WTC11 (cell line): ENCODE results near the gene APOBEC2. TPM values are rescaled to one million over a fixed set of nuclear protein-coding genes. Genes with fewer than 3 reads are reported as not detected.

Experiments used
- ATAC-seq: fragments of 200-7000 bp; cut with Tn5 transposase; 2 replicates; pipeline ENCODE4 v1.10.0; 2021; ENCODE audit warnings: mild to moderate bottlenecking, moderate library complexity
- CTCF ChIA-PET: fragments of 300-600 bp; sonication (Branson Sonifier 250); formaldehyde crosslinking; loops from one replicate; lab custom pipeline; 2021; ENCODE audit warnings: antibody characterized with exemption; lab: Charles Lee
- POLR2A ChIA-PET: fragments of 350-600 bp; sonication (Branson Sonifier 250); formaldehyde crosslinking; loops from one replicate; lab custom pipeline; 2021; ENCODE audit warnings: antibody characterized with exemption; lab: Charles Lee
- DNase-seq: peaks from one replicate; pipeline ENCODE4 v3.0.0; 2021; ENCODE audit warnings: low spot score
- H3K27ac Mint-ChIP-seq: 2 replicates; pipeline ENCODE4 v1.8.0; 2021; ENCODE audit warnings: mixed read lengths
- H3K27me3 Mint-ChIP-seq: 2 replicates; pipeline ENCODE4 v1.8.0; 2021; ENCODE audit warnings: low read depth, mild to moderate bottlenecking, moderate library complexity, mixed read lengths
- H3K36me3 Mint-ChIP-seq: 2 replicates; pipeline ENCODE4 v1.8.0; 2021; ENCODE audit warnings: mixed read lengths
- H3K4me1 Mint-ChIP-seq: 2 replicates; pipeline ENCODE4 v1.8.0; 2022; ENCODE audit warnings: mixed read lengths
- H3K4me3 Mint-ChIP-seq: 2 replicates; pipeline ENCODE4 v1.8.0; 2021; ENCODE audit warnings: mild to moderate bottlenecking, moderate library complexity, mixed read lengths
- H3K9me3 Mint-ChIP-seq: 2 replicates; pipeline ENCODE4 v1.8.0; 2021; ENCODE audit warnings: mixed read lengths
- ELF4 ChIP-seq: sonication (generic); formaldehyde crosslinking; IDR thresholded peaks from 2 replicates; pipeline ENCODE4 v1.8.1; 2022; ENCODE audit warnings: low read depth, mild to moderate bottlenecking, moderate library complexity, missing genetic modification reagents
- ETV6 ChIP-seq: sonication (generic); formaldehyde crosslinking; IDR thresholded peaks from 2 replicates; pipeline ENCODE4 v1.8.1; 2022; ENCODE audit warnings: mild to moderate bottlenecking, missing genetic modification reagents
- KAT7 ChIP-seq: sonication (generic); formaldehyde crosslinking; IDR thresholded peaks from 2 replicates; pipeline ENCODE4 v1.8.1; 2023; ENCODE audit warnings: missing genetic modification reagents, mild to moderate bottlenecking, borderline replicate concordance
- NFATC4 ChIP-seq: fragments of 250-450 bp; sonication (Bioruptor Pico); IDR thresholded peaks from 2 replicates; pipeline ENCODE4 v1.9.0; 2021; ENCODE audit warnings: mild to moderate bottlenecking
- RORB ChIP-seq: fragments of 250-450 bp; sonication (Bioruptor Pico); IDR thresholded peaks from 2 replicates; pipeline ENCODE4 v1.9.0; 2021; ENCODE audit warnings: mild to moderate bottlenecking
- SOX15 ChIP-seq: fragments of 250-450 bp; sonication (Bioruptor Pico); IDR thresholded peaks from 2 replicates; pipeline ENCODE4 v1.9.0; 2021; ENCODE audit warnings: mild to moderate bottlenecking
- TP53 ChIP-seq: sonication (generic); formaldehyde crosslinking; IDR thresholded peaks from 2 replicates; pipeline ENCODE4 v1.8.1; 2023; ENCODE audit warnings: mild to moderate bottlenecking, missing genetic modification reagents
- ZBTB21 ChIP-seq: sonication (generic); formaldehyde crosslinking; IDR thresholded peaks from 2 replicates; pipeline ENCODE4 v1.8.1; 2023; ENCODE audit warnings: mild to moderate bottlenecking, missing genetic modification reagents, borderline replicate concordance
- ZNF317 ChIP-seq: sonication (generic); formaldehyde crosslinking; IDR thresholded peaks from 2 replicates; pipeline ENCODE4 v1.8.1; 2023; ENCODE audit warnings: low read depth, mild to moderate bottlenecking, moderate library complexity, missing genetic modification reagents, borderline replicate concordance
- ZNF423 ChIP-seq: fragments of 250-450 bp; sonication (Bioruptor Pico); IDR thresholded peaks from 2 replicates; pipeline ENCODE4 v2.1.2; 2022; ENCODE audit warnings: mild to moderate bottlenecking, moderate library complexity
- total RNA-seq: library from RNA; stranded (reverse); gene quantifications from 3 replicates; pipeline ENCODE4 v1.2.3, GENCODE V29; 2021
- TF ChIP-seq, protein P1 (sequence below): fragments of 250-450 bp; sonication (Bioruptor Pico); IDR thresholded peaks from 2 replicates; pipeline ENCODE4 v2.1.2; 2022; ENCODE audit warnings: mild to moderate bottlenecking, moderate library complexity
- TF ChIP-seq, protein P2 (sequence below): sonication (generic); formaldehyde crosslinking; IDR thresholded peaks from 2 replicates; pipeline ENCODE4 v1.8.0; 2022; ENCODE audit warnings: mild to moderate bottlenecking, missing genetic modification reagents
- TF ChIP-seq, protein P3 (sequence below): sonication (generic); formaldehyde crosslinking; IDR thresholded peaks from 2 replicates; pipeline ENCODE4 v1.8.1; 2023; ENCODE audit warnings: mild to moderate bottlenecking, missing genetic modification reagents
- TF ChIP-seq, protein P4 (sequence below): sonication (generic); formaldehyde crosslinking; IDR thresholded peaks from 2 replicates; pipeline ENCODE4 v1.8.1; 2023; ENCODE audit warnings: mild to moderate bottlenecking, missing genetic modification reagents, moderate library complexity
- TF ChIP-seq, protein P5 (sequence below): sonication (generic); formaldehyde crosslinking; conservative IDR thresholded peaks from 2 replicates; pipeline ENCODE4 v1.8.1; 2023; ENCODE audit warnings: mild to moderate bottlenecking, low read depth, missing genetic modification reagents, moderate library complexity

The APOBEC2 gene
- total RNA-seq, 1 experiment from 2014 or later = not detected

DNA sequence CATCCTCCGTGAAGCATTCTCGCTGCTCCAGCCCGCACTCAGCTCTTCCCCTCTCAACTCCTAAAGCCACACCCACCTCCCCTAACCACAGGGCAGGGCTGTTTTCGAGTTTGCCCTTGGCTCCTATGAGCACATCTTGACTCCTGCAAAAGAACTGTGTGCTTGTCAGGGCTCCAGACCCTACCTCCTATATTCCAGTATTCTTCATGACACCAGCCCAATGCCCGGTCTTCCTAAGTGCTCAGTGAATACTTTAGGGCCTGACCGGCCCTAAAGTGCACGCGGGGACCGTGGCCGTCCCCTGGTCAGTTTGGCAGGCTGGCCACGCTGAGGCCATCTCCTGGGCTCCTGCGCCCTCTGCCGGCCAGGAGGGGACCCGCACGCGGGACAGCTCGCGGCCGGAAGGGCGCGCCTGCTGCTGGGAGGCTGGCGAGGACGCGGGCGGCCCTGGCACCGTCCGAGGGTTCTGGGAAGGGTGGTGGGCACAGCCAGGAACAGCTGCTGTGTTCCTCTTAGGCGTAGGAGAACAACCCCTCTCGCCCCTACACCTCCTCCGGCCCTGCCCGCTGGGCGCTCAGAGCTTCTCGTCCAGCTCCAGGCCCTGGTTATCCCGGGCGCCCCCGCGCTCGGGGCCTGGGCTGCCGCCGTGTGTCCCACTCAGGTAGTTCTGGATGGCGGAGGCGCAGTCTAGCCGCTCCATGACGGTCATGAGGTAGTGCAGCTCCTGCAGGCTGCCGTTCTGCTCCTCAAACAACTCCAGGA is 25.0 kb upstream of the APOBEC2 start (continued):
- TF ChIP-seq, protein P1, sequence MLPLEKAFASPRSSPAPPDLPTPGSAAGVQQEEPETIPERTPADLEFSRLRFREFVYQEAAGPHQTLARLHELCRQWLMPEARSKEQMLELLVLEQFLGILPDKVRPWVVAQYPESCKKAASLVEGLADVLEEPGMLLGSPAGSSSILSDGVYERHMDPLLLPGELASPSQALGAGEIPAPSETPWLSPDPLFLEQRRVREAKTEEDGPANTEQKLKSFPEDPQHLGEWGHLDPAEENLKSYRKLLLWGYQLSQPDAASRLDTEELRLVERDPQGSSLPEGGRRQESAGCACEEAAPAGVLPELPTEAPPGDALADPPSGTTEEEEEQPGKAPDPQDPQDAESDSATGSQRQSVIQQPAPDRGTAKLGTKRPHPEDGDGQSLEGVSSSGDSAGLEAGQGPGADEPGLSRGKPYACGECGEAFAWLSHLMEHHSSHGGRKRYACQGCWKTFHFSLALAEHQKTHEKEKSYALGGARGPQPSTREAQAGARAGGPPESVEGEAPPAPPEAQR (CRISPR knock-in tag) = no peak
- 0 out of 2 replicates have a peak, but pooled peaks have one; percentile 18 for TF ChIP-seq ETV6 (CRISPR knock-in tag)
- TF ChIP-seq ZNF317 (CRISPR knock-in tag) = no peak
- 0 out of 2 replicates have a peak, but pooled peaks have one; percentile 77 for TF ChIP-seq KAT7 (CRISPR knock-in tag)
- TF ChIP-seq NFATC4 = 0 out of 2 replicates have a peak, but pooled peaks have one; percentile 57
- TF ChIP-seq, protein P2, sequence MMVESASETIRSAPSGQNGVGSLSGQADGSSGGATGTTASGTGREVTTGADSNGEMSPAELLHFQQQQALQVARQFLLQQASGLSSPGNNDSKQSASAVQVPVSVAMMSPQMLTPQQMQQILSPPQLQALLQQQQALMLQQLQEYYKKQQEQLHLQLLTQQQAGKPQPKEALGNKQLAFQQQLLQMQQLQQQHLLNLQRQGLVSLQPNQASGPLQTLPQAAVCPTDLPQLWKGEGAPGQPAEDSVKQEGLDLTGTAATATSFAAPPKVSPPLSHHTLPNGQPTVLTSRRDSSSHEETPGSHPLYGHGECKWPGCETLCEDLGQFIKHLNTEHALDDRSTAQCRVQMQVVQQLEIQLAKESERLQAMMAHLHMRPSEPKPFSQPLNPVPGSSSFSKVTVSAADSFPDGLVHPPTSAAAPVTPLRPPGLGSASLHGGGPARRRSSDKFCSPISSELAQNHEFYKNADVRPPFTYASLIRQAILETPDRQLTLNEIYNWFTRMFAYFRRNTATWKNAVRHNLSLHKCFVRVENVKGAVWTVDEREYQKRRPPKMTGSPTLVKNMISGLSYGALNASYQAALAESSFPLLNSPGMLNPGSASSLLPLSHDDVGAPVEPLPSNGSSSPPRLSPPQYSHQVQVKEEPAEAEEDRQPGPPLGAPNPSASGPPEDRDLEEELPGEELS (CRISPR knock-in tag) = no peak

DNA sequence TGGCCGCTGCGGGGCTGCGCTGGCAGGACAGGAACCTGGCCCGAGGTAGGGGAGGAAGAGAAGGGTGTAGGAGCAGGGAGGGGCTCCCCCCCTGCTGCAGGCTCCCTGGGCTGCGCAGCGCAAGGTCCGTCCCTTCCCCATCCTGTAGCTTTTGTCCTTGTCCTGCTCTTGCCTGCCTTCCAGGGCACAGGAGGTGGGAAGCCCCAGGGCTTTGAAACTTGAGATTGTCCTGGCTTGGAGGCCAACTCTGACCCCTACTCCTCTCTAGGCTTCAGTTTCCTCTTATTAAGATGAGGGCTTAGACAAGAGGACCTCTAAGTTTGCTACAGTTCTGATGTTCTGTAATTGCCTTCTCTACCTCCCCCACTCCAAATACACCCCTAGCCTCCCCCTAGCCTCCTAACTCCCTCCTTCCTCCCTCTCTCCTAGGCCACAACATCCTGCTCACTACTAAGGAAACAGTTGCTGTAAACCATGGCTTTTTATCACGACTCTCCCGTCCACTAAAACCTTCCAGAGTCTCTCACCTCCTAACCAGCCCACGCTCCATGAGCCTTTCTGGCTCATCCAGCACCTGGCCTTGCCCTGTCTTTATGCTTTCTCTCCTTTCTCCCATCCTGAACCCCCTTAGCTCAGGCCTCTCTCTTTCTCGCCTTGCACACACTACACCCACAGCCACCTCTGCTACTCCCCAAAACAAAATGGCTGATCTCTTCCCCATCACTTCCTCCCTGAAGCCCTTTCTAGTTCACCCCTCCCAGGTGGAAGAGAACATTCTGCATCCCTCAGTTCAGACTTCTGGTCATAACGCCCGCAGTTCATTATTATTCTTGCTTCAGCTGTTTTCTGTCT is 24.2 kb upstream of the APOBEC2 start:
- no peak for DNase-seq
- Mint-ChIP-seq H3K4me1 (peaks cover 23% of the 10 kb centered on the region), H3K4me3 (peak overlapping the region; percentile 64), H3K9me3 (no peaks in the 10 kb centered on the region), H3K27me3 (no peaks in the 10 kb centered on the region; the same call in 1 of the 2 replicates), H3K27ac (peak overlapping the region; percentile 4), H3K36me3 (no peaks in the 10 kb centered on the region)
- TF ChIP-seq ZBTB21 = no peak
- peak; percentile 73 for TF ChIP-seq ZNF423 (CRISPR knock-in tag)
- ChIA-PET CTCF (interaction anchor here (0.6 to 3.2 kb wide), 41 partner anchors 9 to 700 kb away, joined by 3 to 97 read pairs (median 6); partner anchors contain the start of genes LRFN2, NFYA, OARD1 and TSPO2), POLR2A (interaction anchor here (0.8 to 1.5 kb wide), 2 partner anchors 10 to 27 kb away, joined by 3 to 5 read pairs; partner anchors contain the start of gene UNC5CL)
- ATAC-seq = peak; percentile 21

DNA sequence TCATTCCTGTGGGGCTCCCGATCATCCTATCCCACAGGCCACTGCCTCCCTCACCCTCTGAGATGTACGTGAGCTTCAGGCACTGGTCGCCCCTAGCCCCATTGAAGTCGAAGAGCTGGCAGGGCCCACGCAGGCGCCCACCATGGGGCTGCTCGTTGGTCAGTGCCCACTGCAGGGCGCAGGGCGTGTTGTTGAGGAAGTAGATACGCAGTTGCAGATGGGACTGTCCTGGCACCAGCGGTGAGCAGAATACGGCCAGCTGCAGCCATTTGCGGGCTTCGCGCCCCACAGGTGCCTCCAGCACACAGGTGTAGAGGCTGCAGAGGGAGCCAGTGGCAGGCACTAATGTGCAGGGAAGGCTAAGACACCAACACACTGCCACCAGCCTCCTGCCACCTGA is 20.2 kb upstream of the APOBEC2 start:
- ChIA-PET CTCF (no interaction called here), POLR2A (no interaction called here)
- Mint-ChIP-seq H3K9me3 (no peaks in the 10 kb centered on the region), H3K36me3 (no peaks in the 10 kb centered on the region), H3K27ac (no peak overlapping the region), H3K4me1 (peaks cover 13% of the 10 kb centered on the region), H3K27me3 (no peaks in the 10 kb centered on the region; the same call in 1 of the 2 replicates), H3K4me3 (no peak overlapping the region)
- no peak for TF ChIP-seq TP53
- TF ChIP-seq RORB (CRISPR knock-in tag) = no peak
- no peak for TF ChIP-seq SOX15
- TF ChIP-seq, protein P3, sequence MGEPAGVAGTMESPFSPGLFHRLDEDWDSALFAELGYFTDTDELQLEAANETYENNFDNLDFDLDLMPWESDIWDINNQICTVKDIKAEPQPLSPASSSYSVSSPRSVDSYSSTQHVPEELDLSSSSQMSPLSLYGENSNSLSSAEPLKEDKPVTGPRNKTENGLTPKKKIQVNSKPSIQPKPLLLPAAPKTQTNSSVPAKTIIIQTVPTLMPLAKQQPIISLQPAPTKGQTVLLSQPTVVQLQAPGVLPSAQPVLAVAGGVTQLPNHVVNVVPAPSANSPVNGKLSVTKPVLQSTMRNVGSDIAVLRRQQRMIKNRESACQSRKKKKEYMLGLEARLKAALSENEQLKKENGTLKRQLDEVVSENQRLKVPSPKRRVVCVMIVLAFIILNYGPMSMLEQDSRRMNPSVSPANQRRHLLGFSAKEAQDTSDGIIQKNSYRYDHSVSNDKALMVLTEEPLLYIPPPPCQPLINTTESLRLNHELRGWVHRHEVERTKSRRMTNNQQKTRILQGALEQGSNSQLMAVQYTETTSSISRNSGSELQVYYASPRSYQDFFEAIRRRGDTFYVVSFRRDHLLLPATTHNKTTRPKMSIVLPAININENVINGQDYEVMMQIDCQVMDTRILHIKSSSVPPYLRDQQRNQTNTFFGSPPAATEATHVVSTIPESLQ (CRISPR knock-in tag) = no peak
- TF ChIP-seq, protein P4, sequence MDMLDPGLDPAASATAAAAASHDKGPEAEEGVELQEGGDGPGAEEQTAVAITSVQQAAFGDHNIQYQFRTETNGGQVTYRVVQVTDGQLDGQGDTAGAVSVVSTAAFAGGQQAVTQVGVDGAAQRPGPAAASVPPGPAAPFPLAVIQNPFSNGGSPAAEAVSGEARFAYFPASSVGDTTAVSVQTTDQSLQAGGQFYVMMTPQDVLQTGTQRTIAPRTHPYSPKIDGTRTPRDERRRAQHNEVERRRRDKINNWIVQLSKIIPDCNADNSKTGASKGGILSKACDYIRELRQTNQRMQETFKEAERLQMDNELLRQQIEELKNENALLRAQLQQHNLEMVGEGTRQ (CRISPR knock-in tag) = no peak
- TF ChIP-seq, protein P5, sequence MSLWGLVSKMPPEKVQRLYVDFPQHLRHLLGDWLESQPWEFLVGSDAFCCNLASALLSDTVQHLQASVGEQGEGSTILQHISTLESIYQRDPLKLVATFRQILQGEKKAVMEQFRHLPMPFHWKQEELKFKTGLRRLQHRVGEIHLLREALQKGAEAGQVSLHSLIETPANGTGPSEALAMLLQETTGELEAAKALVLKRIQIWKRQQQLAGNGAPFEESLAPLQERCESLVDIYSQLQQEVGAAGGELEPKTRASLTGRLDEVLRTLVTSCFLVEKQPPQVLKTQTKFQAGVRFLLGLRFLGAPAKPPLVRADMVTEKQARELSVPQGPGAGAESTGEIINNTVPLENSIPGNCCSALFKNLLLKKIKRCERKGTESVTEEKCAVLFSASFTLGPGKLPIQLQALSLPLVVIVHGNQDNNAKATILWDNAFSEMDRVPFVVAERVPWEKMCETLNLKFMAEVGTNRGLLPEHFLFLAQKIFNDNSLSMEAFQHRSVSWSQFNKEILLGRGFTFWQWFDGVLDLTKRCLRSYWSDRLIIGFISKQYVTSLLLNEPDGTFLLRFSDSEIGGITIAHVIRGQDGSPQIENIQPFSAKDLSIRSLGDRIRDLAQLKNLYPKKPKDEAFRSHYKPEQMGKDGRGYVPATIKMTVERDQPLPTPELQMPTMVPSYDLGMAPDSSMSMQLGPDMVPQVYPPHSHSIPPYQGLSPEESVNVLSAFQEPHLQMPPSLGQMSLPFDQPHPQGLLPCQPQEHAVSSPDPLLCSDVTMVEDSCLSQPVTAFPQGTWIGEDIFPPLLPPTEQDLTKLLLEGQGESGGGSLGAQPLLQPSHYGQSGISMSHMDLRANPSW (CRISPR knock-in tag) = no peak
- no peak for TF ChIP-seq ELF4 (CRISPR knock-in tag)
- ATAC-seq (no peak), DNase-seq (no peak)
